NCI-H2196 treated with DMSO at 0.1 percent for 48 hours (cell line): ENCODE results near the gene EPHA8.
A peak's percentile ranks its signal among the peaks of the same experiment; 100 is the strongest.

Experiments
- DNase-seq: peaks from one replicate; lab custom pipeline; 2025; ENCODE audit not compliant: unreplicated experiment; lab: John Stamatoyannopoulos, UW

The EPHA8 gene

DNA sequence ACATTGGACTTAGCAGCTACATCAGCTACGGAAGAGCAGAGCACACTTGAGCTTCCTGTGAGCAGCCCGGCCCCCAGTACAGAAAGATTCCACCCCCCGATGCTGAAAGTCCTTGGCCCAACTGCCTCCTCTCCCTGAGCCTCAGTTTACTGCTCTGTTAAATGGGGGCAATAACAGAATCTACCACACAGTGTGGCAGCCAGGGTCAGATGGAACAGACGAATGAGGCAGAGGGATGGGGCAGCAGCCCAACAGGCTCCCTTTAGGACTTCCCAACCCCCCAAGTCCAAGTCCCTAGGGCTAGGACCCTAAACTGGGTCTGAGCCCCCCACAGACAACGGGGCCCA lies 50.3 kb downstream of the EPHA8 start:
- no peak for DNase-seq

DNA sequence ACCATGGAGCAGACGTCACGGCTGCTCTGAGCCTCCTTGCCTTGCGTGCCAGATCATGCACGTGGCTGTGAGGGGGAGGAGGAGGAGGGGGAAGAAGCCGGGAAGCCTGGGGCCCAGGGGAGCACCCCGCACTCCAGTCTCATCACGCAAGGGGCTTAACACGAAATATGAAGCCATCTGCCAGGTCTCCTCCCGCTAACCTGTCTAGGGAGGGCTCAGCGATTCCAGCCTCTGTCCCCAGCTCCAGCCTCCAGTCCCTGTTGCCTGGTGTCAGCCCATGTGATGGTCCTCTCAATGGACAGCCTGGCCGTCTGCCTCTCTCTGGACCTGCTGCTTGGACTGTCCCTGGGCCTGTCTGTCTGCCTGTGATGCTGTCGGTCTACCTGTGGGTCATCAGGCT lies 50.7 kb downstream of the EPHA8 start:
- DNase-seq, result no peak

DNA sequence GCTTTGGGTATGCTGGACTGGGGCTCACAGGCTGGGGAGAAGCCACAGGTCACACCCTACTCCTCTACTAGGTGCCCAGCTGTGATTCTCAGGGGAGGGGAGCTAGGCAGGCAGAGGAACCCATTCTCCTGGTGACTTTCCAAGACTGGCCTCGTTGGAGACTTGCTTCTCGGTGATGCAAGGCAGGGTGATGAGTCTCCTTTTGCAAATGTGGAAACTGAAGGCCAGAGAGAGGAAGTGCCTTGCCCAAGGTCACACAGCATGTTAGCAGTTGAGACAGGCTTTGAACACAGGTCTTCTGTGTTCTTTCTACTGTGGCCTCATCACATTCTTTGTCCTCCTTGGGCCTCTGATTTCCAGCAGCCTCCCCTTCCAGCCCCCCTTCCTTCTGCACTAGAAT lies 52.6 kb downstream of the EPHA8 start:
- DNase-seq, result no peak

DNA sequence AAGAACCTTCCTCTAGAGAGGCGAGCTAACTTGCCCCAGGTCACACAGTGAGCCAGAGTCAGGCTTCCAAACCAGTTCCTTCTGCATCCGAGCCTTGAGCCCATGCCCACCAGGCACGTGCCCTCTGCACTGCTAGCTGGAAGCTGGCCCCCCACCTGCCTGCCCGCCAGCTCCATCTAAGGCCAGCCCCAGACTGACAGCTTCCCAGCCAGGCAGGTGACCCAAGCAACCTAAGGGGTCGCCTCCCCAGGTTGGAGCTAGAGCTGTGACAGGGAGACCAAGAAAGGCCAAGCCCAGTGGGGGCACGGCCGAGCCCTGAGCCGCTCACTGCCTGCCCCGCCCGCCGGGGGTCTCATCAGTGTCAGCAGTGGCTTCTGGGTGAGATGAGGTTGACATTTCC lies 53.3 kb downstream of the EPHA8 start:
- no peak for DNase-seq

DNA sequence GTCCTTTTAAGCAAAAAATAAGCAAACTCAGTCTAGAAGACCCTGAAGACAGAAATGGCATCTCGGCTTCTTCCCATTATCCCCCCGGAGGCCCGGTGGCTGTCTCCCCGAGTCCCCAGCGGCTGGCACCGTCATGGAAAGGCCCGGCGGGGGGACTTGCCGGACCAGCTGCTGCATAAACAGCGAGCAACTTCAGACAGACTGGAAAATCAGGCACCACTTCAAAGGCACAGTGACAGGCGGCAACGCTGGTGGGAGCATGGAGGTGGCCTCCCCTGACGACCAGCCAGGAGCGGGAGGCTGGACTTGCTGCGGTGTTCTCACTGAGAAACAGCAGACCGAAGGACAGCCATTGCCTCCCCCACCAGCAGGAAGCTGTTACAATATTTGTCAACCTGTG lies 54.8 kb downstream of the EPHA8 start:
- no peak for DNase-seq

DNA sequence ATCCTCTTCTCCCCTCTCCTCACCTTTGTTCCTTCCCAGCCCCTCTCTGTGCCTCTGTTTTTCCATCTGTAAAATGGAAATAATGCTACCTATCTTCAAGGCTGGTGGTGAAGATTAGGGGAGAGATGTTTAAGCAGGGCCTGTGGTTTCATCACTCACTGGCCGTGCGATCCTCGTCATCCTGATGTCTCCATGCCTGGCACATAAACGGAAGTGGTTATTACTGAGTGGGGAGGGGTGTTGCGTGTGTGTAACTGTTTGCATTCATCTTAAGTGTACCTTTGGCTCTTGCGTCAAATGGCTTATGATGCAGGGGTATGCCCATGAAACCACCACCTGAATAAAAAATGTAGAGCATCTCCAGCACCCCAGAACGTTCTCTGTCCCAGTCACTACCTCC lies 56.0 kb downstream of the EPHA8 start:
- no peak for DNase-seq

DNA sequence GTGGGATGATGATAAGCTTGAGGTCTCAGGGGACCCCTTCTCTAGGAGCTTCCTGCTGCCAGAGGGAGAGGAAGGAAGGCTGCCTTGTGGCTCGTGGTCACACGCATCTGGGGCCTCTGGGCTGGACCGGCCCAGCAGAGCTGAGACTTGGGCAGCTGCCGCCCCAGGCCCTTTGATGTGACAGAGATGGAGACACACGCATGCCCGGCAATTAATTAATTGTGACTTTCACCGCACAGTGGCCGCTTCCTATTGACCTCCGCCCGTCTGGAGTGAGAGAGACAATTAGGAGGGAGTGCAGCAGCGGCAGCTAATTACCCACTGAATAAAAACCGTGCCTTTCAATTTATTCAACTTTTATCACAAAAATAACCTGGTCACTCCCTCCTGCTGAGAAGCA lies 56.5 kb downstream of the EPHA8 start:
- no peak for DNase-seq

DNA sequence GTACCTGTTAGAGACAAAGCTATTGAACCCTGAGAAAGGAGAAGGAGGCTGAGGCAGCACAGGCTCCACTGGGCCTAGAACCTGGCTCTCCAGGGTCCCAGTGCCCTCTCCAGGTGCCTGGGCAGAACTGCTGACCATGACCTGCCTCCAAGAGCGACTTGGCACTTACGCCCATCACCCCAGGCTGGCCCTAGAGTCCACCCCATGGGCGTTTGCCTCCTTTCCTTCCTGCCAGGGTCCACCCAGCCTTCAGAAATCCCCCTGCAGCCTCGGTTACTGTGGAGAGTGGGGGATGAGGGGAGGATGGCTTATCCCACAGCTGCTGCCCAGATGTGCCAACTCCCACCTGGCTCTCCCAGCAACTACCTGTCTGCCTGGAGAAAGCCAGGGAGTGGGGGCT lies 58.5 kb downstream of the EPHA8 start:
- DNase-seq, result no peak

DNA sequence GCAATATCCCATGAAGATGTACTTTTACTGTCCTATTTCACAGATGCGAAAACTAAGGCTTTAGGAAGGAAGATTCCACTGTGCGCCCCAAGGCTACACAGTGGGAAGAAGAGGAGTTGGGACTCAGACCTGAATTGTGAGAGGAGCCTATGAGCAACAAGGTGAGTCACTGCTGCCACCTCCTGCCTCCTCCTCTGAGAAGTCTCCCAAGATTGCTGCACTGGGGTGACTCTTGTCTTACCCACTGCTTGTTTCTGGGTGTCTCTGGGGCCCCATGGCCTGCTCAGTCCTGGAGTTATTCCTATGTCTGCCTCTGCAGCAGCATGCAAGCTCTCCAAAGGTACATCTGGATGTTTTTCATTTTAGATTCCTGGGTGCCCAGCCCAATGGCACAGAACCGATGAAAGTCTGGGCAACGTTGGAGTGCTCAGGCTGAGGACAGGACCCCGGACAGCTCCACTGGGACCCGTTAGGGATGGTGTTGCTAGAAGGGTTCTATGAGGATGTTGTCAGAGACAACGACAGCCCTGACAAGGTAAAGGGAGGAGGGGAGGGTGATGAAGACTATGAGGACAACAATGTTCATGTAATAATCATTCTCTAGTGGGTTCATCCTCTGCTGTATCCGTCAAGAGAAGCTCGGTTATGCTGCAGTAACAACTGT lies 62.1 kb downstream of the EPHA8 start:
- DNase-seq, result no peak

DNA sequence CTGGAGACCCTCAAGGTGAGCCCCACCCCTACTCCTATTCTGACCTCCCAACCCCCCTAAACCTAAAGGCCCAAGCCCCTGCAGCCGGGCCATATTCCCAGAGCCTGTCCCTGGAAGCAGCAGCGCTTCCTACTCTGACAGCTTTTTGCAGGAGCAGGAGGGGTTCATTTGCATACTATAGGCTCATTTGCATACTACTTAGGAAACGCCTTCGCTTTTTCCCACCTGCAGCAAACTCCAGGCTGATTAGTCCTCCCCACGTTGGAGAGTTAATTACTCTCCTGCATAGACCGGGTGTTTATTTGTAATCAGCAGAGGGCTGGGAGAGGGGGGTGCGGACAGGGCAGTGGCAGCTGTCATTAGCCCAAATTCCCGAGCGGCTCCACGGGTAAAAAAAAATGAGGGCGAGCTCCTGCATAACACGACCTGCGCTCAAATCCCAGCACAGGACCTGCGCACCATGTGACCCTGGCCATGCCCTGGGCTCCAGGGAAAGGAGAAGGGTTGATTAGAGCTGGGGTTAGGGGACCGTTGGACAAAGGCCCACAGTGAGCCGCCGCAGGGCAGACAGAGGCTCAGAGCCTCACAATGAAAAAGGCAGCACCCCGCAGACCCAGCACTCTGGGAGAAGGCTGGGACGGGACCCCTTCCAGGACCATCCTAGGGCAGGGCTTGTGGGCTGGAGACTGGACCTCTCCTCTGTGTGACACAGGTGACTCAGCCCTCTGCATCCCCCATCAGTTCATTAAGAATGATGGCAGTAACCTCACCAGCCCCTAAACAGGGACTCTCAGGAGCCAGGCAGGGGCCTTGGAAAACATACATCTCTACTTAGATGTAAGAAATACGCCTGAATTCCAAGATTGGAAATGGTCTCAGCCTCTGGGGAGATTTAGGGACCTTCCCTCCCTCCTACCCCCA lies 63.2 kb downstream of the EPHA8 start:
- DNase-seq, result no peak

DNA sequence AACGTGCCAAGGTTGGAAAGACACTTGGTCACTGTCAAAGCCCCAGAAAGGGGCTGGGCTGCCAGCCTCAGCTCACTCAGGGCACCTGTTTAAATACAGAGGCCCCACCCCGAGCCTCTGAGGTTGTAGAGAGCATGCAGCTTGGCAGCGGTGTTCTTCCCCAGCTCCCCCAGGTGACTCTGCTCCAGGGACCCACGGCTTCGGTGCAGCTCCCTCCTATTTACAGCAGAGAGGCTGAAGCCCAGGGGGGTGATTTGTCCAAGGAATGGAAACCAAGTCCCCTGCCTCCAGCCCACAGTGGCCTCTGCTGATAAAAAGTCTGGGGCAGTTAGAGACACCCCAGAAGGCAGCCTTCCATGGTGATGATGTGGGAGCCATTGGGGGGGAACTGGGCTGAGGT lies 64.0 kb downstream of the EPHA8 start:
- peak; percentile 40 for DNase-seq

DNA sequence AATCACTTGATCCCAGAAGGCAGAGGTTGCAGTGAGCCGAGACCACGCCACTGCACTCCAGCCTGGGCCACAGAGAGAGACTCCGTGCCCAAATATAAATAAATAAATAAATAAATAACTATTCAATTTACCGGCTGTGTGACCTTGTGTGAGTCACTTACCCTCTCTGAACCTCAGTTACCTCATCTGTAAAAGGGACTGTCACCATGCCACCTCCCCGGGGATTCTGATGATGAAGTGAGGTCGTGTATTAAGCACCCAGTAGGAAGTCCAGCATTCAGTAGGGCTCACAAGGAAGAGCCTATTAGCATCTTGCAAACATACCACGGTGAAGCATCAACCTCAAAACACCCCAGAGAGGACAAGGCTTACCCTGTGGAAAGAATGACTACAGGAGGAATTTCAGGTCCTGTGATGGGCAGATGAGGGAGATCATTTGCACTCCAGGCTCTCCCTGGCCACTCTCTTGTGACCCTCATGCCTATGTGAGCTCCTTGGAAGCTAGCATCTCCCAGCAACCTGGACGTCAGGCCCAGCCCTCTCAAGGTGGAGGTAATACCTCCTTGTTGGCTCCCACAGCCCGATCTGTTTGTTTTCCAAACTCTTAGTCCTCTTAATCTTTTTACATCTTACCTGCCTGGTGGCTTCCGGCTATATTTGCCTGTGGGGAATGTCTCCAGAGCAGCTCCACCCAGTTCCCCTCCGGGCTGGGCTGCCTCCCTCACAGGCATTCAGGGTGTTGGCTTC lies 65.6 kb downstream of the EPHA8 start:
- DNase-seq, result no peak

DNA sequence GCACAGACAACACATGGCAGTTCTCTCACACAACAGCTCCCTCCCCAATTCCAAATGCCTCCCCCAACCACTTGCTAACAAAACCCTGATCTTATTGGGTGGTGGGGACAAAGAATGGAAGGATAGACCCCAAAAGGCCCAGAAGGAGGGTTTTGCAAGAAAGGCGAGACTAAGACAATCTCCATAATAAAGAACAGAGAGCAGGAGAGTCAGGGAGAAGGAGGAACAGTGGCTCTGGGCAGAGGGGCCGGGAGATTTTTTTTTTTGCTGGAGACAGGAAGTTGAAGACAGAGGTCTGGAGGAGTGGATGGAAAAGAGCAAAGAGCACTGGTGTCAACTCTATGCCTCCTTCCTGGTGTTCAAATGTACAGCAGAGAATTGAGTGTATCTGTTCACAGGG lies 66.6 kb downstream of the EPHA8 start:
- no peak for DNase-seq

DNA sequence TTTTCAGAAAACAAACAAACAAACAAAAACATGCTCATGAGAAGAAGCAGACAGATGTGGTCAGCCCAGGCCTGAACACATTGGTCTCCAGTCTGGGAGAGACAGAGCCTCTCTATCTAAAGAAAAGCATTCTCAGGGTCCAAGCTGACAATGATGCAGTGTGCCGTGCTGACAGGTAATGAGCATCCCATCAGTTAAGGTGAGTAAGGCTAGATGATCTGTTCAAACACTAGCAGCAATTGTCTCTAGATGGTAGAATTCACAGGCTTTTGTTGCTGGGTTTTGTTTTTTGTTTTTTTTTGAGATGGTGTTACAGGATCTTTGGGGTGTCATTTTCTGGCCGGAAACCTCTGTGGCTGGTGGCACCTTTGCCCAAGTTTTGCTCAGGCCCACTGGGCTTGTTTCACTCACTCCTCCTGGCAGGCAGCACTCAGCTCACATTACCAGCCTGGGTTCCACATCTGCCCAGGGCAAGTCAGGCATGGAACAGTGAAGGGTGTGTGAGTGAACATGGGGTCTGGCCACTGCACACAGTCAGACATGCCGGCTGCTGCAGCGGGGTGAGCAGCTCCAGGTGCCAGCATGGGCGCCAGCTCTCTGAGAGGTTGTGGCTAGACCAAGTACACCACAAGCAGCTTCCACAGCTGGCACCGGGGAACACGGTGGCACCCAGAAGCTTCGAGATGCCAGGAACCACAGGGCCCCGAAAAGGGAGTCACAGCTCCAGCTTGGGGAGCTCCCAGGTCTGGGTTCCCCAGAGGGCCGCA lies 70.6 kb downstream of the EPHA8 start:
- no peak for DNase-seq

DNA sequence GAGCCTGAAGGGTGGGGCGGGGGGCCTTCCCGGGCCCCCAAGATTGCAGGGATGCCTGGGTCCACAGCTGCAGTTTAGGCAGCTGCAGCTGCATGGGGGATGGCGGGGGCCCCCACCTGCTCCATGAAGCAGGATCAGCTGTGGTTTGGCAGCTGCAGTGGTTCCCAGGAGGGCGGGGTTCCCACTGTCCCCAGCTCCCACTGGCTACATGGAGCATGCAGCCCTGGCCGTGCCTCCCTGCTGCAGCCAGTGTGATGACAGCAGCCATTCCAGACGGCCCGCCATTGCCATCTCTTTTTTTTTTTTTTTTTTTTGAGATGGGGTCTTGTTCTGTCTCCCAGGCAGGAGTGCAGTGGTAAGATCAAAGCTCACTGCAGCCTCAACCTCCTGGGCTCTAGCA lies 72.1 kb downstream of the EPHA8 start:
- no peak for DNase-seq

DNA sequence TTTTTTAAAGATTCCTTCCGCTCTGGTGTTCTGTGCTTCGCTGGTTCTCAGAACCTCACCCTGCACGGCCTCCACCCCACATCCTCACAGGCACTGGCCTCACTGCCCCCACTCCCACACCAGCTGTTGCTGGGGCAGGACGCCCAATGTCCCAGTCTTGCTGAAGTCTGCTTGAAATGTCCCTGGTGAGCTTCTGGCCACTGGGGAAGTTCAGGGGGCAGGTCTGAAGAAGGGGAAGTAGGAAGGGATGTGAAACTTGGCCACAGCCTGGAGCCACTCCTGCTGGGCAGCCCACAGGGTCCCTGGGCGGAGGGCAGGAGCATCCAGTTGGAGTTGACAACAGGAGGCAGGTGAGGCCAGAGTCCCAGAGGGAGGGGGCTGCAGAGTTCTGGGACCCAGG lies 73.1 kb downstream of the EPHA8 start, which contains the start of gene C1QA:
Gene C1QA, plus strand, starts transcription at position 276 of the 400 bp plus-strand sequence. CDS start 989 bp downstream, outside the sequence.
- no peak for DNase-seq

DNA sequence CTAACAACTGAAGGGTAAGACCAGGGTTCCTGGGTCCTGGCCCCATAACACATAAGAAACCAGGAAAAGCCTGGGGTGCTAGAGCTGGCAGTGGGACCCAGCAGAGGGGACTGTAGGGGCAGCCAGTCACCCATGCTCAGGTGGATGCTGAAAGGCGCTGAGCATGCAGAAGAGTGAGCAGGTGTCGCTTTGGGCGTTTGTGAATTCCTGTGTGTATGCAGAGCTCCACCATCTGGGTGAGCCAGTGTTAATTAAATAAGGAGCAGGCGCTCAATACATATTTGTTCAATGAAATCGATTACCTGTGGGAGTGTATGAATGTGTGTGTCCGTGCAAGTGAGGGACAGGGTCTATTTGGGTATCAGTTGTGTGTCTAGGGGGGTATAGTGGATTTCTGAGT lies 73.6 kb downstream of the EPHA8 start:
- DNase-seq, result no peak

DNA sequence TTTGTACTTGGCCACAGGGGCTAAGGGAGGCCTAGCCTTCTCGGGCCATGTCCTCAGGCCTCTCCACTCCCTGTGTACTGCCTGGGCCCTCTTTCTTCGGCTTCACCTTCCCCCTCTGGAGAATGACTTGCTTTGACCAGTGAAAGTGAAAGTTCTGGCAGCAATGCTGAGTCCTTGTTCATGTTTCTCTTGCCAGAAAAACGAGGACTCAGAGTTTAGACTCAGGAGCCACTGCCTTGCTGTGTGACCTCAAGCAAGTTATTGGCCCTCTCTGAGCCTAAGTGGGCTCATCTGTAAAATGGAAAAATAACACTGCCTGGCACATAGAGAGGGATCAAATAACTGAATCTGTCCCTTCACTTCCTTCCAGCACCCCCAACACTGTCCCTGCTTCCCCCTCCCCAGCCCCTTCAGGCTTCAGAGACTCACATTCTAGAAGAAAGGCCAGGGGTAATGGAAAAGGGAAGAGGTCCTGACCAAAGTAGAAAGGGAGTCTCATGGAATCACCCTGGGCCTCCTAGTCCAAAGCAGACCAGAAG lies 74.7 kb downstream of the EPHA8 start:
- DNase-seq, result no peak

DNA sequence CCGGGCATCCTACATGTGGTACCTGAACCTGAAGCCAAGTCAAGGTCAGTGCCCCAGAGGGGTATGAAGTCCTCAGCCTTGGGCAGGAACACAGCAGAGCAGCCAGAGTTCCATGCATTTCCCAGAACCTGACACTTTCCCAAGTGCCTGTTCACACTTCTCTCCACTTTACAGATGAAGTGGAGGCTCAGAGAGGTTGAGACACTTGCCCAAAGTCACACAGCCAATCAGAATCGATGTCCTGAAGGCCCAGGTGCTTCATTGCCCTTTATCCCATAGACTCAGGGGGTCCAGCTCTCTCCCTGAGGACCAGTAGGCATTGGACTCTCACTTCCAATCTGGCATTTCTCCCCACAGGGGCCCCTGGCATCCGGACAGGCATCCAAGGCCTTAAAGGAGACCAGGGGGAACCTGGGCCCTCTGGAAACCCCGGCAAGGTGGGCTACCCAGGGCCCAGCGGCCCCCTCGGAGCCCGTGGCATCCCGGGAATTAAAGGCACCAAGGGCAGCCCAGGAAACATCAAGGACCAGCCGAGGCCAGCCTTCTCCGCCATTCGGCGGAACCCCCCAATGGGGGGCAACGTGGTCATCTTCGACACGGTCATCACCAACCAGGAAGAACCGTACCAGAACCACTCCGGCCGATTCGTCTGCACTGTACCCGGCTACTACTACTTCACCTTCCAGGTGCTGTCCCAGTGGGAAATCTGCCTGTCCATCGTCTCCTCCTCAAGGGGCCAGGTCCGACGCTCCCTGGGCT lies 75.4 kb downstream of the EPHA8 start:
- DNase-seq, result no peak

DNA sequence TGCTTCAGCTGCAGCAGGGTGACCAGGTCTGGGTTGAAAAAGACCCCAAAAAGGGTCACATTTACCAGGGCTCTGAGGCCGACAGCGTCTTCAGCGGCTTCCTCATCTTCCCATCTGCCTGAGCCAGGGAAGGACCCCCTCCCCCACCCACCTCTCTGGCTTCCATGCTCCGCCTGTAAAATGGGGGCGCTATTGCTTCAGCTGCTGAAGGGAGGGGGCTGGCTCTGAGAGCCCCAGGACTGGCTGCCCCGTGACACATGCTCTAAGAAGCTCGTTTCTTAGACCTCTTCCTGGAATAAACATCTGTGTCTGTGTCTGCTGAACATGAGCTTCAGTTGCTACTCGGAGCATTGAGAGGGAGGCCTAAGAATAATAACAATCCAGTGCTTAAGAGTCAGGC lies 76.0 kb downstream of the EPHA8 start:
- no peak for DNase-seq
